Measurements from ENCODE around the gene SELENOV. TPM values are rescaled to one million over a fixed set of nuclear protein-coding genes. Genes with fewer than 3 reads are reported as not detected.
A peak's percentile ranks its signal among the peaks of the same experiment; 100 is the strongest.

Gene SELENOV
- total and polyA plus RNA-seq, 10 donors, result not detected

DNA sequence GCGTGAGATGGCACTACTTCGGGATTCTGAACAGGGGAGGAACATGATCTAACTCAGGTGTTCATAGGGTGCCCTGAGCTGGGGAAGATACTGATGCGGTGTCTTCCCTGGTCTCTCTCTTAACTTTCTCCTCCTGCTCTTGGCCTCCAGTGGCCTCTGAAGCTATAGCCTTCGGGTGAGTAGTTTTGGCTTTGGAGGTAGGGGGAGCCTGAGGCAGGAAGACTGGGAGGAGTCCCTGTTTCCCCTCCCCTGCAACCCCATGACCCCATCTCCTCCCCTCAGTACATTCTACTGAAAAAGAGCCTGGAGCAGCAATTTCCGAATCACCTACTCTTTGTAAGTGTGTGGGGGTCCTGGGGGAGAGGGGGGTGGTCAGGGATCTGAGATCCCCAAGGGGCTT, 3.5 kb downstream of the SELENOV start:
- intact Hi-C loops (cut with DNase I; ENCODE audit: low total_unique reads), result no loop called here
- H3K27me3 ChIP-seq (replicated peaks in 1 of 7), result peaks cover 0 to 57% (median 37%) of the 10 kb centered on the region in 7 donors
- no peak overlapping the region for H3K4me3 ChIP-seq
- no peaks in the 10 kb centered on the region for H3K36me3 ChIP-seq
- WGBS, 5 donors, result 49 to 70% (median 68%) methylated on average over 5 of the region's 5 CpGs
- H3K4me1 ChIP-seq, result peaks cover 11 to 20% (median 17%) of the 10 kb centered on the region in 6 donors
- TF ChIP-seq, protein P1, sequence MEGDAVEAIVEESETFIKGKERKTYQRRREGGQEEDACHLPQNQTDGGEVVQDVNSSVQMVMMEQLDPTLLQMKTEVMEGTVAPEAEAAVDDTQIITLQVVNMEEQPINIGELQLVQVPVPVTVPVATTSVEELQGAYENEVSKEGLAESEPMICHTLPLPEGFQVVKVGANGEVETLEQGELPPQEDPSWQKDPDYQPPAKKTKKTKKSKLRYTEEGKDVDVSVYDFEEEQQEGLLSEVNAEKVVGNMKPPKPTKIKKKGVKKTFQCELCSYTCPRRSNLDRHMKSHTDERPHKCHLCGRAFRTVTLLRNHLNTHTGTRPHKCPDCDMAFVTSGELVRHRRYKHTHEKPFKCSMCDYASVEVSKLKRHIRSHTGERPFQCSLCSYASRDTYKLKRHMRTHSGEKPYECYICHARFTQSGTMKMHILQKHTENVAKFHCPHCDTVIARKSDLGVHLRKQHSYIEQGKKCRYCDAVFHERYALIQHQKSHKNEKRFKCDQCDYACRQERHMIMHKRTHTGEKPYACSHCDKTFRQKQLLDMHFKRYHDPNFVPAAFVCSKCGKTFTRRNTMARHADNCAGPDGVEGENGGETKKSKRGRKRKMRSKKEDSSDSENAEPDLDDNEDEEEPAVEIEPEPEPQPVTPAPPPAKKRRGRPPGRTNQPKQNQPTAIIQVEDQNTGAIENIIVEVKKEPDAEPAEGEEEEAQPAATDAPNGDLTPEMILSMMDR (IDR thresholded peaks at IDR 0.05 in 8 of 11, conservative IDR thresholded peaks at IDR 0.05 in 3 of 11), result no peak
- TF ChIP-seq POLR2A (IDR thresholded peaks at IDR 0.05) (no peak), POLR2AphosphoS5 (IDR thresholded peaks at IDR 0.05) (no peak)
- H3K27ac ChIP-seq, result no peak overlapping the region
- DNase-seq, result peak; percentile 8
- no peaks in the 10 kb centered on the region for H3K9me3 ChIP-seq

GRCh38 chr19:39518975-39519374, 4.0 kb downstream of the SELENOV start:
- H3K27me3 ChIP-seq (replicated peaks in 1 of 7), result peaks cover 0 to 52% (median 34%) of the 10 kb centered on the region in 7 donors
- H3K4me1 ChIP-seq, result peaks cover 11 to 20% (median 17%) of the 10 kb centered on the region in 6 donors
- H3K9me3 ChIP-seq, result no peaks in the 10 kb centered on the region
- H3K36me3 ChIP-seq, result no peaks in the 10 kb centered on the region
- no peak overlapping the region for H3K4me3 ChIP-seq
- TF ChIP-seq, protein P1 (IDR thresholded peaks at IDR 0.05 in 8 of 11, conservative IDR thresholded peaks at IDR 0.05 in 3 of 11), result no peak
- no peak for TF ChIP-seq POLR2A (IDR thresholded peaks at IDR 0.05)
- no peak for TF ChIP-seq POLR2AphosphoS5 (IDR thresholded peaks at IDR 0.05)
- intact Hi-C loops (cut with DNase I; ENCODE audit: low total_unique reads), result no loop called here
- 57 to 78% (median 75%) methylated on average over 9 of the region's 9 CpGs for WGBS, 5 donors
- DNase-seq, result peak; percentile 11
- H3K27ac ChIP-seq, result no peak overlapping the region

GRCh38 chr19:39520541-39521484, 5.9 kb downstream of the SELENOV start:
- intact Hi-C loops (cut with DNase I; ENCODE audit: low total_unique reads), result no loop called here

More at GRCh38 chr19:39520541-39521484, 5.9 kb downstream of the SELENOV start:
- H3K27ac ChIP-seq, result no peak overlapping the region
- no peaks in the 10 kb centered on the region for H3K36me3 ChIP-seq
- peaks cover 0 to 33% (median 16%) of the 10 kb centered on the region in 7 donors for H3K27me3 ChIP-seq (replicated peaks in 1 of 7)
- H3K9me3 ChIP-seq, result no peaks in the 10 kb centered on the region
- TF ChIP-seq POLR2A (IDR thresholded peaks at IDR 0.05), result no peak
- TF ChIP-seq, protein P1 (IDR thresholded peaks at IDR 0.05 in 8 of 11, conservative IDR thresholded peaks at IDR 0.05 in 3 of 11), result no peak
- no peak for TF ChIP-seq POLR2AphosphoS5 (IDR thresholded peaks at IDR 0.05)
- peak; percentile 13 for DNase-seq
- WGBS, 5 donors, result 84 to 96% (median 86%) methylated on average over 8 of the region's 8 CpGs
- peaks cover 0 to 7% (median 5%) of the 10 kb centered on the region in 6 donors for H3K4me1 ChIP-seq
- H3K4me3 ChIP-seq, result no peak overlapping the region
